ENCODE data around the gene KRT83. TPM values are rescaled to one million over a fixed set of nuclear protein-coding genes. Genes with fewer than 3 reads are reported as not detected.

Gene KRT83
- total and polyA plus RNA-seq, 2 of the 13 experiments (the other 11 are each of a cell fraction or from before 2014, with no cell fraction given) = not detected

DNA sequence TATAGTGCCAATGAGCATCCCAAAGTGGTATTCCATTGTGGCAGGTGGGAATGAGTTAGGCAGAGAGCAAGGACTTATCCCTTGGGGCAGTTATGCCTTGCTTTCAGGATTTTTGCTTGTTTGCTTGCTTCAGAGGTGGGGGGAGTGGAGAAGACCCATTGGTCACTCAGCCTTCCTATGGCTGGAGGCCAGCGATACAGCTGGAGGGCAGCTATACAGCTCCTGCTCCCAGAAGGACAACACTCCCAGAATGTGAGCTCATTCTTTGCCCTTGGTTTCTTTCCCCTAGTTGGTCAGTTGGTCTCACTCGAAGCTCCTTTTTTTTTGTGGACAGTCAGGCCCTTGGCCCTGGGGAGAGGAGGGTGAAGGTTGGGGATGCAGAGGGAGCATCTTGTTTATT lies 14.5 kb downstream of the KRT83 start:
- DNase-seq (ENCODE audit: low spot score) (no peak), FAIRE-seq (no peak), ATAC-seq (no peak)
- no peak overlapping the region for H3K9ac ChIP-seq (ENCODE audit: insufficient read depth, low read depth, low read length)
- TF ChIP-seq, protein P1, sequence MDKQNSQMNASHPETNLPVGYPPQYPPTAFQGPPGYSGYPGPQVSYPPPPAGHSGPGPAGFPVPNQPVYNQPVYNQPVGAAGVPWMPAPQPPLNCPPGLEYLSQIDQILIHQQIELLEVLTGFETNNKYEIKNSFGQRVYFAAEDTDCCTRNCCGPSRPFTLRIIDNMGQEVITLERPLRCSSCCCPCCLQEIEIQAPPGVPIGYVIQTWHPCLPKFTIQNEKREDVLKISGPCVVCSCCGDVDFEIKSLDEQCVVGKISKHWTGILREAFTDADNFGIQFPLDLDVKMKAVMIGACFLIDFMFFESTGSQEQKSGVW (CRISPR knock-in tag; IDR thresholded peaks at IDR 0.05; ENCODE audit: borderline replicate concordance) = no peak
- TF ChIP-seq ZNF264 (CRISPR knock-in tag; IDR thresholded peaks at IDR 0.05) = no peak
- no peak for TF ChIP-seq ZNF550 (CRISPR knock-in tag; IDR thresholded peaks at IDR 0.05; ENCODE audit: borderline replicate concordance)
- TF ChIP-seq, protein P2, sequence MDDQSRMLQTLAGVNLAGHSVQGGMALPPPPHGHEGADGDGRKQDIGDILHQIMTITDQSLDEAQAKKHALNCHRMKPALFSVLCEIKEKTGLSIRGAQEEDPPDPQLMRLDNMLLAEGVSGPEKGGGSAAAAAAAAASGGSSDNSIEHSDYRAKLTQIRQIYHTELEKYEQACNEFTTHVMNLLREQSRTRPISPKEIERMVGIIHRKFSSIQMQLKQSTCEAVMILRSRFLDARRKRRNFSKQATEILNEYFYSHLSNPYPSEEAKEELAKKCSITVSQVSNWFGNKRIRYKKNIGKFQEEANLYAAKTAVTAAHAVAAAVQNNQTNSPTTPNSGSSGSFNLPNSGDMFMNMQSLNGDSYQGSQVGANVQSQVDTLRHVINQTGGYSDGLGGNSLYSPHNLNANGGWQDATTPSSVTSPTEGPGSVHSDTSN (CRISPR knock-in tag; IDR thresholded peaks at IDR 0.05; ENCODE audit: borderline replicate concordance) = no peak
- TF ChIP-seq, protein P3, sequence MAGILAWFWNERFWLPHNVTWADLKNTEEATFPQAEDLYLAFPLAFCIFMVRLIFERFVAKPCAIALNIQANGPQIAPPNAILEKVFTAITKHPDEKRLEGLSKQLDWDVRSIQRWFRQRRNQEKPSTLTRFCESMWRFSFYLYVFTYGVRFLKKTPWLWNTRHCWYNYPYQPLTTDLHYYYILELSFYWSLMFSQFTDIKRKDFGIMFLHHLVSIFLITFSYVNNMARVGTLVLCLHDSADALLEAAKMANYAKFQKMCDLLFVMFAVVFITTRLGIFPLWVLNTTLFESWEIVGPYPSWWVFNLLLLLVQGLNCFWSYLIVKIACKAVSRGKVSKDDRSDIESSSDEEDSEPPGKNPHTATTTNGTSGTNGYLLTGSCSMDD (CRISPR knock-in tag; IDR thresholded peaks at IDR 0.05) = no peak
- TF ChIP-seq ZNF737 (CRISPR knock-in tag; IDR thresholded peaks at IDR 0.05; ENCODE audit: borderline replicate concordance) = no peak
- TF ChIP-seq, protein P4, sequence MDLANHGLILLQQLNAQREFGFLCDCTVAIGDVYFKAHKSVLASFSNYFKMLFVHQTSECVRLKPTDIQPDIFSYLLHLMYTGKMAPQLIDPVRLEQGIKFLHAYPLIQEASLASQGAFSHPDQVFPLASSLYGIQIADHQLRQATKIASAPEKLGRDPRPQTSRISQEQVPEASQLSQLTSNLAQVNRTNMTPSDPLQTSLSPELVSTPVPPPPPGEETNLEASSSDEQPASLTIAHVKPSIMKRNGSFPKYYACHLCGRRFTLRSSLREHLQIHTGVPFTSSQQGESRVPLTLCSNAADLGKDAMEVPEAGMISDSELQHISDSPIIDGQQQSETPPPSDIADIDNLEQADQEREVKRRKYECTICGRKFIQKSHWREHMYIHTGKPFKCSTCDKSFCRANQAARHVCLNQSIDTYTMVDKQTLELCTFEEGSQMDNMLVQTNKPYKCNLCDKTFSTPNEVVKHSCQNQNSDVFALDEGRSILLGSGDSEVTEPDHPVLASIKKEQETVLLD (CRISPR knock-in tag; IDR thresholded peaks at IDR 0.05; ENCODE audit: low read depth) = no peak
- no peak for TF ChIP-seq KDM4B (CRISPR knock-in tag; IDR thresholded peaks at IDR 0.05)
- TF ChIP-seq, protein P5, sequence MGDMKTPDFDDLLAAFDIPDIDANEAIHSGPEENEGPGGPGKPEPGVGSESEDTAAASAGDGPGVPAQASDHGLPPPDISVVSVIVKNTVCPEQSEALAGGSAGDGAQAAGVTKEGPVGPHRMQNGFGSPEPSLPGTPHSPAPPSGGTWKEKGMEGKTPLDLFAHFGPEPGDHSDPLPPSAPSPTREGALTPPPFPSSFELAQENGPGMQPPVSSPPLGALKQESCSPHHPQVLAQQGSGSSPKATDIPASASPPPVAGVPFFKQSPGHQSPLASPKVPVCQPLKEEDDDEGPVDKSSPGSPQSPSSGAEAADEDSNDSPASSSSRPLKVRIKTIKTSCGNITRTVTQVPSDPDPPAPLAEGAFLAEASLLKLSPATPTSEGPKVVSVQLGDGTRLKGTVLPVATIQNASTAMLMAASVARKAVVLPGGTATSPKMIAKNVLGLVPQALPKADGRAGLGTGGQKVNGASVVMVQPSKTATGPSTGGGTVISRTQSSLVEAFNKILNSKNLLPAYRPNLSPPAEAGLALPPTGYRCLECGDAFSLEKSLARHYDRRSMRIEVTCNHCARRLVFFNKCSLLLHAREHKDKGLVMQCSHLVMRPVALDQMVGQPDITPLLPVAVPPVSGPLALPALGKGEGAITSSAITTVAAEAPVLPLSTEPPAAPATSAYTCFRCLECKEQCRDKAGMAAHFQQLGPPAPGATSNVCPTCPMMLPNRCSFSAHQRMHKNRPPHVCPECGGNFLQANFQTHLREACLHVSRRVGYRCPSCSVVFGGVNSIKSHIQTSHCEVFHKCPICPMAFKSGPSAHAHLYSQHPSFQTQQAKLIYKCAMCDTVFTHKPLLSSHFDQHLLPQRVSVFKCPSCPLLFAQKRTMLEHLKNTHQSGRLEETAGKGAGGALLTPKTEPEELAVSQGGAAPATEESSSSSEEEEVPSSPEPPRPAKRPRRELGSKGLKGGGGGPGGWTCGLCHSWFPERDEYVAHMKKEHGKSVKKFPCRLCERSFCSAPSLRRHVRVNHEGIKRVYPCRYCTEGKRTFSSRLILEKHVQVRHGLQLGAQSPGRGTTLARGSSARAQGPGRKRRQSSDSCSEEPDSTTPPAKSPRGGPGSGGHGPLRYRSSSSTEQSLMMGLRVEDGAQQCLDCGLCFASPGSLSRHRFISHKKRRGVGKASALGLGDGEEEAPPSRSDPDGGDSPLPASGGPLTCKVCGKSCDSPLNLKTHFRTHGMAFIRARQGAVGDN (CRISPR knock-in tag; IDR thresholded peaks at IDR 0.05) = no peak
- TF ChIP-seq ZSCAN12 (CRISPR knock-in tag; IDR thresholded peaks at IDR 0.05) = no peak
- TF ChIP-seq FOXJ3 (CRISPR knock-in tag; IDR thresholded peaks at IDR 0.05; ENCODE audit: borderline replicate concordance) = no peak
- in situ Hi-C loops (cut with HindIII; ENCODE audit: extremely low pct_ligation_motif_present, low pct_unique_long_range_greater_than_20kb) = no loop called here
- ChIA-PET POLR2A (no interaction called here), CTCF (ENCODE audit: low intra/inter-chr PET ratio, low total read pairs) (no interaction called here)
- no peak overlapping the region for H3K4me2 ChIP-seq (ENCODE audit: low read depth, low read length)
- H3K27me3 ChIP-seq (ENCODE audit: control insufficient read depth in 1 of 2, insufficient read depth in 2 of 2, low read length in 2 of 2) = peaks cover 0 to 36% of the 10 kb centered on the region in 2 experiments; a peak in 3 of 5 replicates
- H3K27ac ChIP-seq (ENCODE audit: extremely low read length, insufficient read depth, low read length) = no peak overlapping the region
- no peaks in the 10 kb centered on the region for H3K79me2 ChIP-seq (ENCODE audit: insufficient read depth, low read length)
- BruUV-seq (replicated peaks) = no TSS peak
- H3K4me3 ChIP-seq (replicated peaks in 1 of 3; ENCODE audit: insufficient read depth in 1 of 3, low read depth in 2 of 3, low read length in 3 of 3) = no peak overlapping the region
- WGBS (ENCODE audit: low lambda C conversion rate) = 0% methylated on average over 2 of the region's 2 CpGs
- no peaks in the 10 kb centered on the region for H3K36me3 ChIP-seq (replicated peaks in 1 of 2; ENCODE audit: control insufficient read depth in 1 of 2, insufficient read depth in 2 of 2, low read length in 2 of 2)
- intact Hi-C loops (cut with micrococcal nuclease; ENCODE audit: unreplicated experiment) = loop anchor here (5.0 kb wide), 1 partner anchor 54 kb away; no protein-coding TSS in a partner anchor
- peaks cover 11% of the 10 kb centered on the region; the same call in 1 of the 2 replicates for H3K4me1 ChIP-seq (ENCODE audit: insufficient read depth, low read length)
- no peak overlapping the region for H2AFZ ChIP-seq (ENCODE audit: low read length)
- no peaks in the 10 kb centered on the region for H4K20me1 ChIP-seq (ENCODE audit: insufficient read depth, low read length)
- H3K9me3 ChIP-seq (ENCODE audit: low read length) = no peaks in the 10 kb centered on the region

Measured in HepG2 (cell line).